Loucy (cell line): ENCODE results near the gene MYNN.
A peak's percentile ranks its signal among the peaks of the same experiment; 100 is the strongest.

ENCODE experiments used
- H2AFZ ChIP-seq: fragments of 200-600 bp; sonication (generic); 2 replicates; pipeline ENCODE4 v1.6.0; 2016; ENCODE audit warnings: antibody characterized with exemption, mild to moderate bottlenecking, low read length, moderate library complexity
- H3F3A ChIP-seq: fragments of 200-600 bp; 2 replicates; pipeline ENCODE4 v1.6.0; 2016; ENCODE audit warnings: antibody characterized with exemption, low read depth, mild to moderate bottlenecking
- H3K27me3 ChIP-seq: fragments of 200-600 bp; sonication (generic); 2 replicates; pipeline ENCODE4 v1.6.1; 2014; ENCODE audit warnings: low read length, mild to moderate bottlenecking; ENCODE audit not compliant: insufficient read depth, poor library complexity, severe bottlenecking
- H3K36me3 ChIP-seq: fragments of 200-600 bp; sonication (generic); 2 replicates; pipeline ENCODE4 v1.6.1; 2016; ENCODE audit warnings: low read length; ENCODE audit not compliant: insufficient read depth
- H3K4me1 ChIP-seq: fragments of 200-600 bp; sonication (generic); 2 replicates; pipeline ENCODE4 v1.5.1; 2014; ENCODE audit warnings: low read length, mild to moderate bottlenecking; ENCODE audit not compliant: insufficient read depth, poor library complexity, severe bottlenecking
- H3K4me2 ChIP-seq: fragments of 200-600 bp; sonication (generic); 2 replicates; pipeline ENCODE4 v1.6.0; 2014; ENCODE audit warnings: antibody characterized with exemption, low read length, low read depth, mild to moderate bottlenecking; ENCODE audit not compliant: poor library complexity, severe bottlenecking
- H3K4me3 ChIP-seq: fragments of 200-600 bp; sonication (generic); 2 replicates; pipeline ENCODE4 v1.5.1; 2014; ENCODE audit warnings: low read length, mild to moderate bottlenecking, mixed read lengths; ENCODE audit not compliant: poor library complexity, severe bottlenecking
- H3K79me2 ChIP-seq: fragments of 200-600 bp; sonication (generic); 2 replicates; pipeline ENCODE4 v1.6.1; 2014; ENCODE audit warnings: low read length; ENCODE audit not compliant: insufficient read depth
- H3K9ac ChIP-seq: fragments of 200-600 bp; sonication (generic); 2 replicates; pipeline ENCODE4 v1.6.0; 2014; ENCODE audit warnings: mild to moderate bottlenecking, low read depth, low read length, moderate library complexity; ENCODE audit not compliant: poor library complexity, severe bottlenecking
- H3K9me2 ChIP-seq: fragments of 200-600 bp; sonication (generic); replicated peaks from 2 replicates; pipeline ENCODE4 v1.6.1; 2016; ENCODE audit warnings: low read depth, low read length, mixed read lengths
- H3K9me3 ChIP-seq: fragments of 200-600 bp; sonication (generic); 2 replicates; pipeline ENCODE4 v1.6.1; 2014; ENCODE audit warnings: mild to moderate bottlenecking, antibody characterized with exemption, low read length, low read depth; ENCODE audit not compliant: insufficient read depth
- H4K20me1 ChIP-seq: fragments of 200-600 bp; sonication (generic); 2 replicates; pipeline ENCODE4 v1.6.0; 2014; ENCODE audit warnings: antibody characterized with exemption, low read length, mild to moderate bottlenecking; ENCODE audit not compliant: insufficient read depth, poor library complexity, severe bottlenecking
- EZH2phosphoT487 ChIP-seq: fragments of 200-600 bp; IDR thresholded peaks from 2 replicates; pipeline ENCODE4 v1.6.1; 2018; ENCODE audit warnings: antibody characterized with exemption, mild to moderate bottlenecking, moderate library complexity, borderline replicate concordance
- TF ChIP-seq, protein P1 (sequence below): fragments of 200-600 bp; sonication (generic); conservative IDR thresholded peaks from 2 replicates; pipeline ENCODE4 v1.5.1; 2014; ENCODE audit warnings: mild to moderate bottlenecking, antibody characterized with exemption, low read length

MYNN gene

DNA sequence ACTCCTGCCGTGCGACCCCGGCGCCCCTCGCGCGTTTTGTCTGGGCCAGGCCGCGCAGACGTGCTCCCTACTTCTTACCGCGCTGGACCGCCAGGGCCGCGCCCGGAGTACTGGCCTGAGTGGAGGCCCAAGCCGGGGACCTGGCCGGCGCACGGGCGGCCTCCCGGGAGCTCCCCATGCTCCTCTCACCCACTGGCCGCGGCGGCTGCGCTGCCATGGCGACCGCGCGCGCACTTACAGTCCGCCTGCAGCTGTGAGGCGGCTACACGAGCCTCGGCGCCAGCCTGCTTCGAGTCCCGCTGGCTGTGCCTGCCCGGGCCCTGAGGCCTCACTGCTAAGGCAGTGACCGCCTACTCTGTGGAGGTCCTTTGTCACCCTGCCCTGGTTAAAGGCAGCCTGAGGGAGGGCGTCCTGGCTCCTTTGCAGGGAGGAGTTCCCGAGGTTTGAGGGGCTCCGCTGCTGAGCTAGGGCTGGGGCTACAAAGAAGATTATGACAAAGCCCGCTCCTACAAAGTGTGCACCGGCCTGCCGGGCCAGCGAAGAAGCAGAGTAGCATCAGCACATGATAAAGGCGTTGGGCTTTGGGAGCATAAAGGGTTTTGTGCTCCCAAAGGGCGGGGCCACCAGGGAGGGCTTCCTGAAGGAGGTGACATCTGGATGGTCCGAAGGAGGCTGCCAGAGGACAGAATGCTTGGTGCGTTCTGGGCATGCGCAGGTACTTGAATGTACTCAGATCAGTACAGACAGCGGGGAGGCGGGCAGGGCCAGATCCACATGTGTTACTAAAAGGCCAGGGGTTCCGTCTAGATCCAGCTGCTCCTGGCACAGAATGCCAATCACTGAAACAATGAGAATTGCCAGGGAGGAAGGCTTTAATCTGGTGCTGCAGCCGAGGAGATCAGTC lies 39.4 kb downstream of the MYNN start, which contains the start of the genes LRRC34 and LRRIQ4:
Gene LRRC34, minus strand, starts transcription at position 573 of the 904 bp plus-strand sequence. Its CDS starts 356 bp downstream, at position 217.
Gene LRRIQ4, plus strand, starts transcription at position 539 of the 904 bp plus-strand sequence. CDS start 9,052 bp downstream, outside the sequence.
- Histone ChIP-seq H3F3A (no peaks in the 10 kb centered on the region), H3K9me3 (no peaks in the 10 kb centered on the region), H3K4me3 (peak within 1 kb of the TSS; percentile 81), H3K27me3 (no peaks in the 10 kb centered on the region), H3K4me1 (peaks cover 37% of the 10 kb centered on the region), H3K9ac (peak within 1 kb of the TSS; percentile 82), H3K4me2 (peak within 1 kb of the TSS; percentile 92), H3K9me2 (no peaks in the 10 kb centered on the region), H3K79me2 (peaks cover 18% of the 10 kb centered on the region), H4K20me1 (no peaks in the 10 kb centered on the region), H2AFZ (peak within 1 kb of the TSS; percentile 87), H3K36me3 (no peaks in the 10 kb centered on the region)
- TF ChIP-seq, protein P1, sequence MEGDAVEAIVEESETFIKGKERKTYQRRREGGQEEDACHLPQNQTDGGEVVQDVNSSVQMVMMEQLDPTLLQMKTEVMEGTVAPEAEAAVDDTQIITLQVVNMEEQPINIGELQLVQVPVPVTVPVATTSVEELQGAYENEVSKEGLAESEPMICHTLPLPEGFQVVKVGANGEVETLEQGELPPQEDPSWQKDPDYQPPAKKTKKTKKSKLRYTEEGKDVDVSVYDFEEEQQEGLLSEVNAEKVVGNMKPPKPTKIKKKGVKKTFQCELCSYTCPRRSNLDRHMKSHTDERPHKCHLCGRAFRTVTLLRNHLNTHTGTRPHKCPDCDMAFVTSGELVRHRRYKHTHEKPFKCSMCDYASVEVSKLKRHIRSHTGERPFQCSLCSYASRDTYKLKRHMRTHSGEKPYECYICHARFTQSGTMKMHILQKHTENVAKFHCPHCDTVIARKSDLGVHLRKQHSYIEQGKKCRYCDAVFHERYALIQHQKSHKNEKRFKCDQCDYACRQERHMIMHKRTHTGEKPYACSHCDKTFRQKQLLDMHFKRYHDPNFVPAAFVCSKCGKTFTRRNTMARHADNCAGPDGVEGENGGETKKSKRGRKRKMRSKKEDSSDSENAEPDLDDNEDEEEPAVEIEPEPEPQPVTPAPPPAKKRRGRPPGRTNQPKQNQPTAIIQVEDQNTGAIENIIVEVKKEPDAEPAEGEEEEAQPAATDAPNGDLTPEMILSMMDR = no peak
- no peak for TF ChIP-seq EZH2phosphoT487

DNA sequence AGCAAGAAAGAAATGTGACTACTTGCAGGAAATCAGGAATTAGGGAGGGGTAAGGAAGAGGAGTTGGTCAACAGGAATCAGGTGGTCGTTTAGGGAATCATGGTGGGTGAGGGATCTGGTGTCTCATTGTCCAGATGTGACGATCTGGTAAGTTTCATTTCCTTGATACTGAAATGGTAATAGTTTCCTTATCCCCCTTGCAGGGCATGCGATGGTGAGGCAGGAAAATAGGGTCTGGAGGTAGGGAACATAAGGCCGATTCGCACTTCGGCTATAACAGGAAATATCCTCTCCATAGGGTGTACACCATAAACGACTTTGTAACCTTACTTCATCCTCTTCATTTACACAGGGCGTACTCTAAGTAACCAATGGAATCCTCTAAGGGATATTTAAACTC lies 40.1 kb downstream of the MYNN start:
- TF ChIP-seq, protein P1 = no peak
- no peak for TF ChIP-seq EZH2phosphoT487
- Histone ChIP-seq H3K9me2 (no peaks in the 10 kb centered on the region), H3F3A (no peaks in the 10 kb centered on the region), H2AFZ (peak overlapping the region; percentile 87), H3K9me3 (no peaks in the 10 kb centered on the region), H3K79me2 (peaks cover 18% of the 10 kb centered on the region), H3K27me3 (no peaks in the 10 kb centered on the region), H3K4me1 (peaks cover 37% of the 10 kb centered on the region), H3K4me3 (peak overlapping the region; percentile 81), H3K4me2 (peak overlapping the region; percentile 92), H4K20me1 (no peaks in the 10 kb centered on the region), H3K9ac (peak overlapping the region; percentile 82), H3K36me3 (no peaks in the 10 kb centered on the region)

DNA sequence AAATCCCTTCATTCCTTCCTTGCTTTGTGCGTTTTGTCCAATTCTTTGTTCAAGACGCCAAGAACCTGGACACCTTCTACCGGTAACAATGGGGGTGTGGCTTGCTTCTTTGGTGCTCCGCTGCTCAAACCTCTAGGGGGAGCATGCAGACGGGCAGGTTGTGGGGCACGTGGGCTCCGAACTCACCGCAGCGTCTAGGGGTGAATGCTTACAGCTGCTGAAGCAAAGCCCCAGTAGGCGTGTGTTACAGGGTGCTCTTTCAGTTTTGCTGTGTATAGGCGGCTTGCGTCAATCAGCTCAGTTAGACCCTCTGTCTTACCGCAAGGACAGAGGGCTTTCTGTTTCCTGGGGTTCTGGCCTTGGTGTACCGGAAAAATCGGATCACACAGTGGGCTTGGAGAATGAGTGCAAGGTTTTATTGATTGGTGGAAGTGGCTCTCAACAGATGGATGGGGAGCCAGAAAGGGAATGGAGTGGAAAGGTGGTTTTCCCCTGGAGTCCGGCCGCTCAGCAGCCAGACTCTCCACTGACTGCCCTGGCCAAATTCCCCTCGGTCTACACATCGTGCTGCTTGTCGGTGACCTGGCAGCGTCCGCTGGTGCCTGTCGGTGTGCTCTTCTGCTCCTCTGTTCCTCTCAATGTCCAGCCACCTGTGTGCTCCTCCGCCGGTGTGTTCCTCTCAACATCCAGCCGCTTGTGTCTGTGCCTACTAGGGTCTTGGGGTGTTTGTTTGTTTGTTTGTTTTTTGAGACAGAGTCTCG lies 40.7 kb downstream of the MYNN start:
- Histone ChIP-seq H3K9me3 (no peaks in the 10 kb centered on the region), H3K4me3 (peak overlapping the region; percentile 81), H3K4me1 (peaks cover 31% of the 10 kb centered on the region), H3K36me3 (no peaks in the 10 kb centered on the region), H2AFZ (peak overlapping the region; percentile 87), H3K79me2 (peaks cover 18% of the 10 kb centered on the region), H3K9me2 (no peaks in the 10 kb centered on the region), H3F3A (no peaks in the 10 kb centered on the region), H3K4me2 (peak overlapping the region; percentile 92), H3K9ac (peak overlapping the region; percentile 82), H3K27me3 (no peaks in the 10 kb centered on the region), H4K20me1 (no peaks in the 10 kb centered on the region)
- no peak for TF ChIP-seq EZH2phosphoT487
- TF ChIP-seq, protein P1 = peak; percentile 74
